AG10803 (cell line): ENCODE measurements around the gene RNF14.
A peak's percentile ranks its signal among the peaks of the same experiment; 100 is the strongest.

Experiments used
- DNase-seq: peaks from one replicate; pipeline ENCODE4 v3.0.0; 2010; ENCODE audit warnings: low read depth
- H3K4me3 ChIP-seq: 2 replicates; pipeline ENCODE4 v1.5.1; 2011; ENCODE audit warnings: mild to moderate bottlenecking, low read length, control low read depth
- CTCF ChIP-seq: conservative IDR thresholded peaks from 2 replicates; pipeline ENCODE4 v1.5.1; 2011; ENCODE audit warnings: mild to moderate bottlenecking, low read length, control low read depth, inconsistent platforms

Gene RNF14

GRCh38 chr5:142011572-142012185, 42.8 kb downstream of the RNF14 start:
- TF ChIP-seq CTCF, result no peak
- DNase-seq, result no peak
- H3K4me3 ChIP-seq, result peak overlapping the region; percentile 86

- peak; percentile 33 for DNase-seq
- peak; percentile 52 for TF ChIP-seq CTCF
- peak overlapping the region; percentile 86 for H3K4me3 ChIP-seq
These were observed 43.4 kb downstream of the RNF14 start for GRCh38 chr5:142012186-142012785.

GRCh38 chr5:142012792-142013388, 44.0 kb downstream of the RNF14 start, which contains the start of gene GNPDA1:
TSS of gene GNPDA1 (minus strand) at chr5:142013027. CDS start at chr5:142012035, 992 bp downstream.
- DNase-seq, result peak; percentile 69
- peak within 1 kb of the TSS; percentile 86 for H3K4me3 ChIP-seq
- TF ChIP-seq CTCF, result 0 out of 2 replicates have a peak, but pooled peaks have one; percentile 9

- DNase-seq, result peak; percentile 71
- TF ChIP-seq CTCF, result no peak
- H3K4me3 ChIP-seq, result no peak overlapping the region
These were observed 45.0 kb downstream of the RNF14 start for GRCh38 chr5:142013734-142014521.

- DNase-seq, result peak; percentile 48
- no peak overlapping the region for H3K4me3 ChIP-seq
These were observed 46.1 kb downstream of the RNF14 start for GRCh38 chr5:142014911-142015584.

More at GRCh38 chr5:142014911-142015584, 46.1 kb downstream of the RNF14 start:
- peak; percentile 56 for TF ChIP-seq CTCF
